Progenitor cell of endocrine pancreas (in vitro differentiated cells): Measurements from ENCODE around the gene FRMD1. TPM values are rescaled to one million over a fixed set of nuclear protein-coding genes. Genes with fewer than 3 reads are reported as not detected.

ENCODE experiments used
- DNase-seq: peaks from one replicate; pipeline ENCODE4 v3.0.0; 2021; ENCODE audit warnings: low spot score; ENCODE audit not compliant: unreplicated experiment
- H3K27ac Mint-ChIP-seq: 2 replicates; pipeline ENCODE4 v1.8.0; 2021; ENCODE audit warnings: mild to moderate bottlenecking, moderate library complexity, mixed read lengths
- H3K27me3 Mint-ChIP-seq: 2 replicates; pipeline ENCODE4 v1.8.0; 2021; ENCODE audit warnings: mixed read lengths
- H3K36me3 Mint-ChIP-seq: 2 replicates; pipeline ENCODE4 v1.8.0; 2022; ENCODE audit warnings: mixed read lengths; ENCODE audit not compliant: insufficient read depth
- H3K4me1 Mint-ChIP-seq: 2 replicates; pipeline ENCODE4 v1.8.0; 2021; ENCODE audit warnings: low read depth, mixed read lengths
- H3K4me3 Mint-ChIP-seq: 2 replicates; pipeline ENCODE4 v1.8.0; 2021; ENCODE audit warnings: low read depth, mild to moderate bottlenecking, moderate library complexity, mixed read lengths
- H3K9me3 Mint-ChIP-seq: 2 replicates; pipeline ENCODE4 v1.8.0; 2021; ENCODE audit warnings: low read depth, mixed read lengths
- CTCF ChIP-seq: fragments of 200-600 bp; sonication (generic); IDR thresholded peaks from one replicate; pipeline ENCODE4 v1.5.0; 2021; ENCODE audit warnings: antibody characterized with exemption, mild to moderate bottlenecking; ENCODE audit not compliant: unreplicated experiment
- total RNA-seq: library from RNA; stranded (reverse); gene quantifications from 2 replicates; pipeline ENCODE4 v1.2.1, GENCODE V29; 2021

FRMD1 gene
- total RNA-seq, 1 donor from 2014 or later: not detected

- peaks cover 29% of the 10 kb centered on the region for H3K27me3 Mint-ChIP-seq
- peaks cover 3% of the 10 kb centered on the region for H3K9me3 Mint-ChIP-seq
- H3K4me1 Mint-ChIP-seq: peaks cover 4% of the 10 kb centered on the region
- no peak overlapping the region for H3K4me3 Mint-ChIP-seq
- peak; percentile 5 for DNase-seq
- H3K27ac Mint-ChIP-seq: no peak overlapping the region
- no peak for TF ChIP-seq CTCF
- no peaks in the 10 kb centered on the region for H3K36me3 Mint-ChIP-seq
These were observed 42.3 kb upstream of the FRMD1 start for GRCh38 chr6:168121303-168121665.

- H3K9me3 Mint-ChIP-seq: peaks cover 5% of the 10 kb centered on the region
- H3K27me3 Mint-ChIP-seq: peaks cover 23% of the 10 kb centered on the region
- H3K27ac Mint-ChIP-seq: no peak overlapping the region
- TF ChIP-seq CTCF: no peak
- H3K36me3 Mint-ChIP-seq: no peaks in the 10 kb centered on the region
- H3K4me3 Mint-ChIP-seq: no peak overlapping the region
- peak; percentile 8 for DNase-seq
- peaks cover 4% of the 10 kb centered on the region for H3K4me1 Mint-ChIP-seq
These were observed 41.6 kb upstream of the FRMD1 start for GRCh38 chr6:168120390-168121302.

- no peak for DNase-seq
- Mint-ChIP-seq H3K27me3 (peaks cover 16% of the 10 kb centered on the region), H3K27ac (no peak overlapping the region), H3K4me1 (peaks cover 4% of the 10 kb centered on the region), H3K4me3 (no peak overlapping the region), H3K36me3 (no peaks in the 10 kb centered on the region), H3K9me3 (peaks cover 8% of the 10 kb centered on the region)
- no peak for TF ChIP-seq CTCF
These were observed 40.5 kb upstream of the FRMD1 start for GRCh38 chr6:168119539-168119938.

GRCh38 chr6:168118935-168119334 is 39.9 kb upstream of the FRMD1 start:
- DNase-seq: no peak

GRCh38 chr6:168117942-168118341 is 38.9 kb upstream of the FRMD1 start:
- Mint-ChIP-seq H3K4me3 (no peak overlapping the region), H3K27me3 (peaks cover 13% of the 10 kb centered on the region), H3K27ac (no peak overlapping the region), H3K9me3 (peaks cover 7% of the 10 kb centered on the region), H3K36me3 (no peaks in the 10 kb centered on the region), H3K4me1 (no peaks in the 10 kb centered on the region)
- TF ChIP-seq CTCF: peak; percentile 59
- no peak for DNase-seq

More at GRCh38 chr6:168118935-168119334, 39.9 kb upstream of the FRMD1 start:
- H3K4me1 Mint-ChIP-seq: peaks cover under 1% of the 10 kb centered on the region
- peaks cover 15% of the 10 kb centered on the region for H3K27me3 Mint-ChIP-seq
- H3K27ac Mint-ChIP-seq: no peak overlapping the region
- no peaks in the 10 kb centered on the region for H3K36me3 Mint-ChIP-seq
- no peak for TF ChIP-seq CTCF
- peaks cover 8% of the 10 kb centered on the region for H3K9me3 Mint-ChIP-seq
- H3K4me3 Mint-ChIP-seq: no peak overlapping the region
